Pons (tissue), 1 donor: ENCODE measurements around the gene IGSF5.
"Not testable (repeated sequence)": the region's sequence is repeated elsewhere in the genome, so short reads cannot be mapped to it uniquely, and the experiment has no call there.

ENCODE experiments used
- DNase-seq: peaks from one replicate; pipeline ENCODE4 v3.0.0-alpha.2; 2016; ENCODE audit warnings: low spot score

IGSF5 gene

DNA sequence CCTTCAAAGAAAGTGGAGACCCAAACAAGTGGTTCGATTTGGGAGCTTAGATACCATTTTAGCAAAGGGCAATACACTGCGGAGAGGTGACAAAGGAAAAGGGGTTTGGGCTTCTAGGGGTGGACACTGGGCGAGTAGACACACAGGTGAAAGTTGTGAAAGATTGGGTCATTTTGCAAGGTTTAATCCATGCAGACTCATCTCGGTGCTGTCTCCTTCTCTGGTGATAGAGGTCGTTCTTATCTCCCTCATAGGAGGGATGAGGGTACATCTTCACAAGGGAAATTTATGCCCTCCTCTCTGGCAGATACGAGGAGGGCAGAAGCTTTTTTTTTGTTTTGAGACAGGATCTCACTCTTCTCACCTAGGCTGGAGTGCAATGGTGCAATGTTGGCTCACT is 6.4 kb upstream of the IGSF5 start:
- no peak for DNase-seq

DNA sequence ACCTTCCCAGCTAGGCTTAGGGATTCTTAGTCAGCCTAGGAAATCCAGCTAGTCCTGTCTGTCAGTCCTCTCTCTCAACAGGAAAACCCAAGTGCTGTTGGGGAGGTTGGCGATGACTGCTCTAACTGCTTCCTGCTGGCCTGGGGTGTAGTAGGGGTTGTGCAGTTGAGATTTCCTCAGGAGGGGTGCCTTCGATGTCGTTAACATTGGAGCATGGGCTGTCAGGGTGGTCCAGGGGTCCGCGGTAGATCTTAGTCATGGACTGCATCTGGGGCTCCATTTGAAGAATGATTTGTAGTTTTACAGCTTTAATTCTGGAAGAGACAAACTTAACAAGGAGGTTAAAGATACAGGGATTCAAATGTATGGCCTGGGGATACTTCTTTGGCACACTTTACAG is 5.5 kb upstream of the IGSF5 start:
- DNase-seq = not testable (repeated sequence)

DNA sequence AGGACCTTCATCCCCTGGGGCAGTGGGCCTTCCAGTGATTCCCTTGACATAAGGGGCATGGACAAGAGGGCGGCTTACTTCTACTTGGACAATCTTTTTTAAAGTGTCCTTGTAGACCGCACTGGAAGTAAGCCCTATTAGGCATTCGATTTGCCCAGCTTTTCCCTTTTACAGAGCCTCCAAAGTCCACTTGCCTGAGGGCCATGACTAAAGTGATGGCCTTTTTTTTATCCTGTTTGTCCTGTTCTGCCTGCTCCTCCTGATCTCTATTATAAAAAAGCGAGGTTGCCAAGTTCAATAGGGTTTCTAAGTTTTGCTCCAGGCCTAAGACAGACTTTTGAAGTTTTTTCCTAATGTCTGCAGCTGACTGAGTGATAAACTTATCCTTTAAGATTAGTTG is 2.4 kb upstream of the IGSF5 start:
- DNase-seq = not testable (repeated sequence)

DNA sequence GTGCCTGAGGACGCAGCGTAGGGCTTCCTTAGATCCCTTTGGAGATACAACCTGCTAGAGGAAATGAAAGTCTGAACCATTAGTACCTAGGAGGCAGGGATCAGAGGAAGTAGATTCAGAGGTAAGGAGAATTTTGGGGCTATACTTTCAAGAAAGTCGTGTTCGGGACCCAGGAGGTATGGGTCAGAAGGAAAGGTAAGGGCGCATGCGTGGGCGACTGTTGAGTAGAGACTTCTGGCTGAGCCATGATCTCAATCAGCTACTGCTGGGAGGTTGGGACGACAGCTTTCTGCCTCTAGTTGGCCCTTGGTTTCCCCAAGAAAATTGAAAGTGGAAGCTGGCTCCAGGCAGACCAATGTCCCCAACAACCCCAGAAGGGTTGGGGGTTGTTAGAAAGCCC is 349 bp downstream of the IGSF5 start:
- DNase-seq = not testable (repeated sequence)

DNA sequence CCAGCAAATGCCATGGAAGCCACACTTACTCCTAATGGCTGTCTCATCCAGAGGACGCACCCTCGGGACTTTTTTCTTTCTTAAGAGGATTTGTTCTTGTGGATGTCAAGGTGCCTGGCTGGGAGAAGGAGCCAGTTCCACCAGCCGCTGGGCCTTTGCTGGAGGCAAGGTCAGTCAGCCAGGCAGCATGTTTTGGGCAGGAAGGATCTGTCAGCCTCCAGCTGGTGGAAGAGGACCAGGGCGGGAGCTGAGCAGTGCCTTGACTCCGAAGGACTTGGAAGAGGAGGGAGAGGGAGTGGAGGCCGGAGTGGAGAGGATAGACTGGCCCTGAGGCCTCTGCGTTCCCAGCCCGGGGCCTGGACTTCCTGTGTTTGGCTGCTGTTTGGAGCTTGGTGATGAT is 5.7 kb downstream of the IGSF5 start:
- no peak for DNase-seq

DNA sequence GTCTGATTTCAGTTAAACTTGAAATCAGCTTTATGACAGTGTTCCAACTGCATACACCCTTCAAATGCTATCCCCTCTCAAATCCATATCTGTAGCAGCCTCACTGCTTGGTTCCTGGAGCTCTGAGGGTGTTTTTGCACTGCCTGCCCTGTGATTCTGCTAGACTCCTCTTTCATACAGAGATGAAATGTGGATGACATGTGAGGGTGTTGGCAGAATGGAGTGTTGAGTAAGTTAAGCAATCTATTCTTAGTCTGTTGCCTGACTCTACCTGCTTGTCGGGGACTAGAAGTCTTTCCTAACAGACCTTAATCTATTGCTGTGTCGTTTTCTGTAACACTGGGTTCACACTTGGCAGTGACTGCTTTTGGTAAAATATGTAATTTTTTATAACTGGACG is 9.8 kb downstream of the IGSF5 start:
- no peak for DNase-seq

DNA sequence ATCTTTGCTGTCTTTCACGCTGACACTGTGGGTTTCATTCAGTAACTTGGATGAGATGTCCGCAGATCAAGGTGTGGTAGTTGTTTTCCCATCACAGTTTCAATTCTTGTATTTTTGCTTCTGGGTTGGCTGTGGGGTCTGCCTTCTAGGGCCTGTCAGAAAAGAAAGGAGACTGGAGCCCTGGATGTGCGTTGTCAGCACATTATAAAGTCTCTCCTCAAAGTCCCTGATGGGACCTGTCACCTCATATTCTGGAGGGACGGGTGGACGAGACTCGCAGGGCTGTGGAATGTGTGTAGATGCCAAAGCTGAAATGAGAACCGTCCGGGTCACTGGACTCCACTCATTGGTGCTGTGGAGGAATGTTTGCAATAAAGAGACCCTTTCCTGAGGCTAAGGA is 11.3 kb downstream of the IGSF5 start:
- DNase-seq = no peak

DNA sequence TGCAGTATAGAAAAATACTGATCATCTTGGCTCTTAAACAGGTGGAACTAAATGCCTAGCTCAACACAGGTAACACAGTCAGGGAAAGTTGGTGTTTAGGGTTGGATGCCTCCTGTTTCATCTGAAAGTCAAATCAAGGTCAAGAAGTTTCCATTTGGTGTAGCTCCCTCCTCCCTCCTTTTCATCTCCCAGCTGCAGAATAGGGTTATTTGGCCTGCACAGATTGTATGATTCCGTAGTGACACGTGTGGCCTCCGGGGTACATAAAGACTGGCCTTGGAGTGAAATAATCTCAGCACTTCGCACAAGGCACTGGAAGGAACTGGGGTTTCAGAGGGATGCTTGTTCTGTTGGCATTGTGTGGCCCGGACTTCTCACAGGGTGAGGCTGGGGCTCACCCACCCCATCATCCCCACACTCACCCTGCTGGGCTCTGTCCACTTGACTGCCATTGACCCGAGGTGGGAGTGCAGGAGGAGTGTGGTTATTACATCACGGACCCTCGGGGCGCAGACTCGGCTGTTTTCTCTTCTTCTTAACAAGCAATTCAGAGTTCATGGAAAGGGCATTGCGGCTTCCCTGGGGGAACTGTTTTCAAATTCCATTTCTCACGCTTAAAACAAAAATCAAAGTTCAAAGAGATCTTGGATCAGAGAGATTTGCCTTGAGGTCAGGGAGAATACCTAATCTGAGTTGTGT is 18.4 kb downstream of the IGSF5 start:
- DNase-seq = no peak

DNA sequence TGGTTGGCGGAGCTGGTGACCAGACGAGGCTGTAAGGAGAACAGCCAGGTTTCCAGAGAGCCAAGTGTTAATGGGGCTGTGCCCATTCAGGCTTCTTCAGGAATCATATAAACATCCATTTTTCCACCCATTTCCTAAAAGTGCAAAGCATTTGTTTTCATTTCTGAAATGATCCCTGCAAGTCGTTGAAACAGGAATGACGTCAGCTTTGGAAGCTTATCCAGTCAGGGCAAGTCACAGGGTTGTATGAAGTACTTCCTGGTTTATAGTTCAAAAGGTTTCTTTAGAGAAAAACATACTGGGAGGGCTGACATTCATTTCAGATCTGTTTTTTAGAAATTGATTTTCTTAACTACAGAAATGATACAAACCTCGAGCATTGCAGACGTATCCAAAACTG is 29.2 kb downstream of the IGSF5 start:
- DNase-seq = no peak

DNA sequence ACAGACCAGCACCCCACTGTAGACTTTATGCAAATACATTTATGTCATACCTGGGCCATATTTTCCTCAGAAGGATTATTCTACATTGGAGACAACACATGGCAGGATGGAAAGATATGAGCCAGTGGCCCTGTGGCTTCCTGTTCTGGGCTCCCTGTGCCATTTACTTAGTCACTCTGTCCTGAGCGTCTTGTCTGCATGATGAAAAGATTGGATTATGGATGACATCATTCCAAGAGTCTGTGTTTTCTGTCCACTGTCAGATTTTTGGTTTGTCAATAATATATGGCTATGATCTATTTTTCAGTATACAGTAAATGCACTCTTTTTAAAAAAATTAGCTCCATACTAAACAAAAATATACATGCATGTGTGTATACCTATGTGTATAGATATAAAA is 30.8 kb downstream of the IGSF5 start:
- DNase-seq = no peak

DNA sequence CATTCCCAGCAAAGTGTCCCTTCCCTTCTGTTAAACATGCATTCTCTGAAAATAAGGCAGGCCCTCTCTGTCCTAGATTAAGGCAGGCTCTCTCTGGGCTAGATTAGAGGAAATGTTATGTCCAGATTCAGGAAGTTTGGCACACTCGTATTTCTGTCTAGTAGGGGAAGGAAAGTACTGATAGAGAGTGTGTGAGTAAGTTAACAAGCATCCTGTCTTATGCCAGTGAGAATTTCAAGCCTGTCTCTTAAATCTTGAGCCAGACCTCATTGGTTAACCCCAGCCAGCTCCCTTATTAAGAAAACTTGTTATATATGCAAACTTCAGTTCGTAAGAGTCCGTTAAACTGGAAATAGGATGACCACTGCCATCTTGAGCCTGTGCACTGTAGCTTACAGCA is 31.6 kb downstream of the IGSF5 start:
- DNase-seq = no peak

DNA sequence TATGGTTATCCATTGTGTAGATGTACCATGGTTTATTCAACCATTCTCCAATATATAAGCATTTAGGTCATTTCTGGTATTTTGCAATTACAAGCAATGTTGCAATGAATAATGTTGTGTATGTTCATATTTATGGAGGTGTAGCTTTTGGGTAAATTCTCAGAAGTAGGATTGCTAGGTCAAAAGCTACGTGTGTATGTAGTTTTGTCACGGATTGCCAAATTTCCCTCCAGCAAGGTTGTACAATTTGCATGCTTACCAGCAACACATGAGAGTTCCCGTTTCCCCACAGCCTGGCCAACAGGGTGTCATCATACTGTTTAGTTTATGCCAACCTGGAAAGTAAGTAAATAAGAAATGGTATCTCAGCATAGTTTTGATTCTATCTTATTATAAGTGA is 36.3 kb downstream of the IGSF5 start:
- no peak for DNase-seq

DNA sequence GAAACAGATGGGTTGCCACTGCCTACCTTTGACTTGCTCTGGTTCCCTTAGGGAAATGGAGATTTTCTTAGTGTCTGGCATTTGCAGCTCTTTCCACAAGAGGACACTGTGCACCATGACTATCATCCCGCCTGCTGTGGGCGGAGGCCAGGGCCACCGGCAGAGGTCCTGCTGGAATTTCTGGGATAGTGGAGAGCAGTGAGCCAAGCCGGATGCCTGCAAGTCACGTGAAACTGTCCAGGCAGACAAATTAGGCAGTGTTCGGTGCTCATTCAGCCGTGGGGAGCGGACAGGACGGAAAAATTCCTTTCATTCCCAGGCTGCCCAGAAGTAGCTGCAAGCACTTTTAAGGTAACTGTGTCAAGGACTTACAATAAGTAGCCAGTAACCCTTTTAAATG is 43.4 kb downstream of the IGSF5 start:
- DNase-seq = peak; percentile 77

DNA sequence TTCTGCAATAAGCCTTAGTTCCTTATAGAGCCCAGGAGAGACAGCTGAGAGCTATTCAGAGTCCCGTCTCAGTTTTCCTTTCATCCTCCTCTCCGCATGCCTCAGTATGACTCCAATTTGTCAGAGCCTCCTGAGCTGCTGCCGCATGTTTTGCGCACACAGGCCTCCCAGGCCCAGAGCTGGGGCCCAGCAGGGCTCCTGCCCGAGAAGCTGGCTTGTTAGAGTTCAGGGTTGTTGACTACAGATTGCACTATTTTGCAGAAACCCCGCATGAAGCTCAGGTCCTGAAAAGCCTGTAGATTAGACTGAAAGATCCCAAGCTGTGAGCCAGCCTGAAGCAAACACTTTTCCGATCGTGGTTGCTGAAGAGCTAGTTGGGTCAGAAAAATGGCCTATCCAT is 51.5 kb downstream of the IGSF5 start:
- no peak for DNase-seq

DNA sequence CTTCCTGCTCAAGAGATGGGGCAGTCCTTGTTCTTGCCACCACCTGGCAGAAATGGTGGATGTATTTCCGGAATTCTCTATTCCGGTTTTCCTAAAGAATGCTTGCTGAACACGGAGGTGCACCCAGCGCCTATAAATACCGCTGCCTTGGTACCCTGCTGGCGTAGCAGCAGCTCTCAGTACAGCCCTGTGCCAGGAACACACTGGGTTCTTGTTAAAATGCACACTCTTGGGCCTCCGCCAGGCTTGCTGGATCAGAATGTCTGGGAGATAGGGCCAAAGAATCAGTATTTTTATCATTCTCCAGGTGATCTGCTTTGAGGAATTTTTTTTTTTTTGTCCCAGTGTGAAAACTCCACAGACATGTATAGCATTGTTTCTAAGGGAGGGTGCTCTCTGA is 54.2 kb downstream of the IGSF5 start:
- DNase-seq = peak; percentile 39

DNA sequence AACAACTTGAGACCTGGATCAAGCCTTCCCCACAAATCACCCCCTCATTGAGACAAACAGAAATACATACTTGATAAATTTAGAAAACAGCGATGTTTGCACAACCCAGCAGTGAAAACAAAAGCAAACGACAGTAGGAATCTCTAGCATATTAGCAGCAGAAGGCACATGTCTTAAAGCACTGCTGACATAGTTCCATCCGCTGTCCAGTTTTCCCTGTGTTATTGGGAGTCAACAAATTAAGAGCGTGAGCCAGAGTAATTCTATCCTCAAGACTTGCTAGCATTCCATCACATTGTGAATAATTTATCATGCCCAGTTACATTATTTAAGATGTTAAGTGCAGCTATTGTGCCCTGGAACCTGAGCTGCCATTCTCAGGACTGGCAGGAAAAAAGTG is 55.3 kb downstream of the IGSF5 start:
- DNase-seq = no peak

DNA sequence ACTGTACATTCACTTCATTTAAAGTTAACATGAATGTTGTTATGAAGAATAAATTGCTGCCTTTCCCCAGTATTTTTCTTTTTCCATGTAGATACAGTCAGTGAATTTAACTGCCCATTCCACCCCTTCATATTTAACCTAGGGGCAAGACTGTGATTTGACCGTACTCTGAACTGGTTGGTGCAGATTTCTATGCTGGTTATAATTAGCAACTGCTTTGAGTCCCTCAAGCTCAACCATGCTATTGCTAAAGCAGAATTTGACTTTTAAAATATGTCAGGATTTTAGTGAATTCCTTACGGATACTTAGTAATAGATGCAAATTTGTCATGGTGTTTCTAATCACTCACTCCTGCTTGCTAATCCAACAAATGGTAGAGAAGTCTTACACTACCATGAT is 57.2 kb downstream of the IGSF5 start:
- DNase-seq = no peak

DNA sequence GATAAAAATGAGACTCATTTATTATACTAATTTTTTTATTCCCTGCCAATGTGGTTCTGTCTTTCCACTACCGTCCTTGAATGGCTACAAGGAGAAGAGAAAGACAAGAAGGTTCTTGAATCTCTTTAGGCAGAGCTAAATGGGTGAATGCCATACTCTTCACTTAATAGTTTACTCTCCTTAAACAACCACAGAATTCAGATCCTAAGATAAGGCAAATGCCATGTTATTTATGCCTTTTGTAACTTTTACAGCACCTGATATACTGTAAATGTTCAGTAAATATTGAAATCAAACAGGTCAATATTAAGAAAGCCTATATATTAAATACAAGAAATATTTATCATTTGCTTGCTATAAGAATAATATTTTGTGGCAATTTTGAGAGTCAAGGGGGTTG is 58.4 kb downstream of the IGSF5 start:
- DNase-seq = no peak

DNA sequence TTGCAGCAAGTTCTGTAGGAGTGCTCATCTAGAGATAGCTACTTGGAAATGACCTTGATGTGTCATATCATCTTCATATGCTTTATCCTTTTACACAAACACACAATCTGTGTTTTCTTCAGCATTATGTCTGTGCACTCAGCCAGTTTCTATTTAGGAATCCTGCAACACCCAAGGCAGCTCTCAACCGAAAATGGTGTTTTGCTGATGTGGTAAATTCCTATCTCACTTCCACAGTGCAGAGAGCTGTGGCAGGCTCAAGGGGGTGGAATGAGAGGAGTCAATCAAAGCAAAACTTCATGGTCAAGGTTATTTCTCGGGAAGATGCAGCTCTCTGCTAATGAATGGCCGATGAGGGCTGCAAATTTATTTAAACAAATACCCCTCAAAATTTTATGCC is 59.3 kb downstream of the IGSF5 start:
- no peak for DNase-seq

DNA sequence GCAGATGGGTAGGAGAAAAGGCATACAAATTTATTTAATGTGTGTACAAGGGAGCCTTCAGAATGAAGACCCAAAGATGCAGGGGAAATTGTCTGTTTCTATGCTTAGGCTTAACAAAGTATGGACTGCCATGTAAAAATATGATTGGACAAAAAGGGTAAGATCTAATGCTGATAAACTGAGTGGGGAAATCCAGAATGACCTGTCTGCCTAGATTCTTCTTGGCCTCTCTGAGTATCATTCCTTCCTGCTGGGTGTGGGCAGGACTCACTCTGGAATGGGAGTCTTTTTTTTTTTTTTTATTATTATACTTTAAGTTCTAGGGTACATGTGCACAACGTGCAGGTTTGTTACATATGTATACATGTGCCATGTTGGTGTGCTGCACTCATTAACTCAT is 61.0 kb downstream of the IGSF5 start:
- DNase-seq = no peak

DNA sequence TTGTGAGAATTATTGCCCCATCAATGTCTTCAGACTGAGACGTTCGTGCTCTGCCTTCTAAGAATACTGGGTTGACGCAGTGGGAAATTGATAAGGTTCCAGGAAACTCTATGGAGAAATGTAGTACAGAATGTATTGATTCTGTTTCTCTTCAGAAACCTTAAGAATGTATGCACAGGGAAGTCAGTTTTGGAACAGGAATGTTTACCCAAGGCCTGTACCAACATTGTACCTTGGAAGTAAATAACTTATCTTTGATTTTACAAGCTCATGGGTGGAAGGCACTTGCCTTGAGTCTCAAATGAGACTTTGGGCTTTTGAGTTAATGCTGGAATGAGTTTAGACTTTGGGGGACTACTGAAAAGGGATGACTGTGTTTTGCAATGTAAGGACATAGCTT is 62.8 kb downstream of the IGSF5 start:
- DNase-seq = no peak

DNA sequence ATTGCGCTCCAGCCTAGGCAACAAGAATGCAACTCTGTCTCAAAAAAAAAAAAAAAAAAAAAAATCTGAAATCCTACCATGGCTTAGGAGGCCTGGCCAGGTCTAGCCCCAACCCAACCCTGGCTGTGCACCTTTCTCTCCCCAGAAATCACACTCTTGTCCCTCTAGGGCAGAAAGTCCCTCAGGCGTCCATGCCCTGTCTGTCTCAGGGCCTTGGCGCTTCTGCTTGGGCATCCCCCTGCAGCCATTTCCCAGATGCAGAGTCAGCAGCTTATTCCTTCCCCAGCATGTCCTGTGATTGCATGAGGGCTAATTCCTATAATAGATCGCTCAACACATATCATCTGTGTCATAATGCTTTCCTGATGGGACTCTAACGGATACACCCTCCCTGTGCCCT is 65.0 kb downstream of the IGSF5 start:
- DNase-seq = no peak

DNA sequence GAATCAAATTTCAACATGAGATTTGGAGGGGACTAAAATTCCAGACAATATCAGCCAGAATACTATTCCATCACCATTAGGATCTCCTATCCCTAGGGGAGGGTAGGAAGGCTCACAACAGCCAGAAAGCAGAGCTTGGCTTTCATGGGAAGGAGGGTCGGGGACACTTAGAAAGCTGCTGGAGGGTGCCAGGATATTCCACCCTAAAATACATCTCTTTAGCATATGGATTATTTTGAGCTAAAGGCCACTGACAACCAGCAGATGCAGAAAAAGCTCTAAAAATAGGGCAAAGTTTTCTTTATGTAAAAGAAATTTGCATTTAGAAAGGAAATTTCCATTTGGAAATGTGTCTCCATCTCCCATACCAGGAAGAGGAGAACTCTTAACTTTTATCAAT is 68.0 kb downstream of the IGSF5 start:
- DNase-seq = no peak

DNA sequence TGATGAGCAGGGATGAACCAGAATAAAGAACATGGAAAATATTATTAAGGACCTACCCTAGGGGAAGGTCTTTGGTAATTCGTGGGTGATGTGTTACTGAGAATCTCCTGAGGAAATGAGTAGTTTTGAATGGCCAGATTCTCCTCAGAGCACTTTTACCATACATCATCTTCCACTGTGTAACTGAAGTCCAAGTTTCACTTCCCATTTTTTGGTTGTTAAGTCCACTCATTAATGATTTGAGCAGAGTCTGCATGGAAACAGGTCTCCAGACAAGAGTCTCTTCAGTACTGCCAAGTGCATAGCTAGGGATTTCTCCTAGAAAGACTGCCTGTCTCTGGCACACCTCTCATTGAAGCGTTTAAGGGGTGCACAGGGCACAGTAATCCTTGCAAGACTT is 73.6 kb downstream of the IGSF5 start:
- DNase-seq = no peak

DNA sequence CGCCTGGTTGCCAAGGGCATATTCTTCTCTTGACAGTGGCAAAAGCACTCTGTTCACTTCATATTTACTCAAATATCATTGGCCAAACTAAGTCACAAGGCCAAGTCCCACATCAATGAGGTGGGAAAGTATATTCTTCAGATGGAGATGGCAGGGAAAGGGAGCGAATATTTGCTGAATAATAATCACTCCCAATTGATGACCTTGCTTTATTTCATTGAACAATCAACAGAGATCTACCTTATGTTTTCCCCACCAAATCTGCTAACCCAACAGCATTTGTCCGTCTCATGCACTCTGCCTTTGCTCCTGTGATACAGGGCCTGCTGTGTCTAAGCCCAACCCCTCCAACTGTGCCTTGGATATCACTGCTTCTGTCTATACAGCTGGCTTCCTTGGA is 77.1 kb downstream of the IGSF5 start:
- DNase-seq = no peak
